Panc1 (cell line): Measurements from ENCODE around the gene SUPT3H.

Source experiments
- SIN3A ChIP-seq: IDR thresholded peaks from 2 replicates; pipeline ENCODE4 v1.6.1; 2012; ENCODE audit warnings: low read depth, mild to moderate bottlenecking, low read length, moderate library complexity, borderline replicate concordance; ENCODE audit not compliant: insufficient read depth
- TCF7L2 ChIP-seq: IDR thresholded peaks from 2 replicates; pipeline ENCODE4 v1.6.1; 2011; ENCODE audit warnings: mild to moderate bottlenecking, low read depth, low read length, inconsistent platforms
- TF ChIP-seq, protein P1 (sequence below): fragments of 450-650 bp; IDR thresholded peaks from 2 replicates; pipeline ENCODE4 v1.5.1; 2017; ENCODE audit warnings: mild to moderate bottlenecking
- TF ChIP-seq, protein P2 (sequence below), 2 experiments: IDR thresholded peaks; 2 replicates each; pipeline ENCODE4 v1.6.1; 2011 to 2012; ENCODE audit warnings: low read depth in 2 of 2, control low read depth in 1 of 2, low read length in 1 of 2, mild to moderate bottlenecking in 1 of 2, moderate library complexity in 1 of 2; ENCODE audit not compliant: insufficient read depth in 1 of 2

DNA sequence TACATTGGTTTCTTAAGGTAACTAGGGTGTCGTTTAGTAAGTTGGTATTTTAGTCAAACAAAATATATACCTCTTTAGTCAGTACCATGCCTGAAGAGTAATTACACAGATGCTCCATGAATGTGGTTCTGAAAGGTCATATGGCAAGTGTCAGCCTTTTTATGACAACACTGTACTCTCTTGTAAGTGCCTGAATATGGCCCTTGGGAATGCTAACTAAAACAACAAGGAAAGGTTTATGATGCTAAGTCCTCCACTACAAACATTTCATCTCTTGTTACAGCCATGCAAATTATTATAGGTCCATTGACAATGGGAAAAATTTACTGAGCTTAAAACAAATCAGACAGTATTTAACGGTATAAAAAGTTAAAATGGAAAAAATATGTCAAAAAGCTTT lies 39.0 kb upstream of the SUPT3H start:
- TF ChIP-seq, protein P1, sequence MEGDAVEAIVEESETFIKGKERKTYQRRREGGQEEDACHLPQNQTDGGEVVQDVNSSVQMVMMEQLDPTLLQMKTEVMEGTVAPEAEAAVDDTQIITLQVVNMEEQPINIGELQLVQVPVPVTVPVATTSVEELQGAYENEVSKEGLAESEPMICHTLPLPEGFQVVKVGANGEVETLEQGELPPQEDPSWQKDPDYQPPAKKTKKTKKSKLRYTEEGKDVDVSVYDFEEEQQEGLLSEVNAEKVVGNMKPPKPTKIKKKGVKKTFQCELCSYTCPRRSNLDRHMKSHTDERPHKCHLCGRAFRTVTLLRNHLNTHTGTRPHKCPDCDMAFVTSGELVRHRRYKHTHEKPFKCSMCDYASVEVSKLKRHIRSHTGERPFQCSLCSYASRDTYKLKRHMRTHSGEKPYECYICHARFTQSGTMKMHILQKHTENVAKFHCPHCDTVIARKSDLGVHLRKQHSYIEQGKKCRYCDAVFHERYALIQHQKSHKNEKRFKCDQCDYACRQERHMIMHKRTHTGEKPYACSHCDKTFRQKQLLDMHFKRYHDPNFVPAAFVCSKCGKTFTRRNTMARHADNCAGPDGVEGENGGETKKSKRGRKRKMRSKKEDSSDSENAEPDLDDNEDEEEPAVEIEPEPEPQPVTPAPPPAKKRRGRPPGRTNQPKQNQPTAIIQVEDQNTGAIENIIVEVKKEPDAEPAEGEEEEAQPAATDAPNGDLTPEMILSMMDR = no peak
- no peak for TF ChIP-seq TCF7L2
- TF ChIP-seq SIN3A = no peak
- TF ChIP-seq, protein P2, sequence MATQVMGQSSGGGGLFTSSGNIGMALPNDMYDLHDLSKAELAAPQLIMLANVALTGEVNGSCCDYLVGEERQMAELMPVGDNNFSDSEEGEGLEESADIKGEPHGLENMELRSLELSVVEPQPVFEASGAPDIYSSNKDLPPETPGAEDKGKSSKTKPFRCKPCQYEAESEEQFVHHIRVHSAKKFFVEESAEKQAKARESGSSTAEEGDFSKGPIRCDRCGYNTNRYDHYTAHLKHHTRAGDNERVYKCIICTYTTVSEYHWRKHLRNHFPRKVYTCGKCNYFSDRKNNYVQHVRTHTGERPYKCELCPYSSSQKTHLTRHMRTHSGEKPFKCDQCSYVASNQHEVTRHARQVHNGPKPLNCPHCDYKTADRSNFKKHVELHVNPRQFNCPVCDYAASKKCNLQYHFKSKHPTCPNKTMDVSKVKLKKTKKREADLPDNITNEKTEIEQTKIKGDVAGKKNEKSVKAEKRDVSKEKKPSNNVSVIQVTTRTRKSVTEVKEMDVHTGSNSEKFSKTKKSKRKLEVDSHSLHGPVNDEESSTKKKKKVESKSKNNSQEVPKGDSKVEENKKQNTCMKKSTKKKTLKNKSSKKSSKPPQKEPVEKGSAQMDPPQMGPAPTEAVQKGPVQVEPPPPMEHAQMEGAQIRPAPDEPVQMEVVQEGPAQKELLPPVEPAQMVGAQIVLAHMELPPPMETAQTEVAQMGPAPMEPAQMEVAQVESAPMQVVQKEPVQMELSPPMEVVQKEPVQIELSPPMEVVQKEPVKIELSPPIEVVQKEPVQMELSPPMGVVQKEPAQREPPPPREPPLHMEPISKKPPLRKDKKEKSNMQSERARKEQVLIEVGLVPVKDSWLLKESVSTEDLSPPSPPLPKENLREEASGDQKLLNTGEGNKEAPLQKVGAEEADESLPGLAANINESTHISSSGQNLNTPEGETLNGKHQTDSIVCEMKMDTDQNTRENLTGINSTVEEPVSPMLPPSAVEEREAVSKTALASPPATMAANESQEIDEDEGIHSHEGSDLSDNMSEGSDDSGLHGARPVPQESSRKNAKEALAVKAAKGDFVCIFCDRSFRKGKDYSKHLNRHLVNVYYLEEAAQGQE (IDR thresholded peaks at IDR 0.05; ENCODE audit: insufficient read depth in 1 of 2, low read depth in 2 of 2, low read length in 1 of 2) = no peak
